Stomach (tissue), 4 donors: Measurements from ENCODE around the gene IL18R1.

Source experiments
- POLR2A ChIP-seq, 4 donors: fragments of 450-650 bp; IDR thresholded peaks; one replicate each; pipeline ENCODE4 v1.6.1; 2016; ENCODE audit warnings: antibody characterized with exemption in 4 of 4, control low read depth in 2 of 4, mild to moderate bottlenecking in 1 of 4, moderate library complexity in 1 of 4
- POLR2AphosphoS5 ChIP-seq, 3 donors: sonication (generic); formaldehyde crosslinking; IDR thresholded peaks; one replicate each; pipeline ENCODE4 v1.6.1; 2016; ENCODE audit warnings: antibody characterized with exemption in 3 of 3
- TF ChIP-seq, protein P1 (sequence below), 7 experiments: fragments of 450-650 bp in 4 of 7; fragments of 200-600 bp in 3 of 7; sonication (generic) in 3 of 7; IDR thresholded peaks; one replicate each; pipeline ENCODE4 v1.5.1; 2016 to 2019; ENCODE audit warnings: antibody characterized with exemption in 7 of 7, control low read depth in 2 of 7, mild to moderate bottlenecking in 1 of 7

DNA sequence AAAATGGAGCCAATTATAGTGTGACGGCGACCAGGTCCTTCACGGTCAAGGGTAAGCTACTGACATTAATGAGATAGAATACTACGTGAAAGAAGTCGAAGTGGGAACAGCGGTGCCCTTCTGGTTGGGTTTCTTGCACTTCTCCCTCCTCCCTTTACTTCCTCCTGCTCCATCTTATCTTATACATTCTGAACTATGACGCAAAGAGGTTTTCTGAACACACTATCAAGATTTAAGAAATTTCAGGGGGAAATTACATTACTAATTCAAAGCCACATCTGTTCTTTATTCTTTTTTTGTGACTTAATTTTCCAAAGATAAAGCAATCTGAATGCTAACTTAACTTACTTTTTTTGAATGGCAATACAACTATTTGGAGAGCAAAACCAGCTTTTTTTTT, 14.8 kb upstream of the IL18R1 start:
- TF ChIP-seq, protein P1, sequence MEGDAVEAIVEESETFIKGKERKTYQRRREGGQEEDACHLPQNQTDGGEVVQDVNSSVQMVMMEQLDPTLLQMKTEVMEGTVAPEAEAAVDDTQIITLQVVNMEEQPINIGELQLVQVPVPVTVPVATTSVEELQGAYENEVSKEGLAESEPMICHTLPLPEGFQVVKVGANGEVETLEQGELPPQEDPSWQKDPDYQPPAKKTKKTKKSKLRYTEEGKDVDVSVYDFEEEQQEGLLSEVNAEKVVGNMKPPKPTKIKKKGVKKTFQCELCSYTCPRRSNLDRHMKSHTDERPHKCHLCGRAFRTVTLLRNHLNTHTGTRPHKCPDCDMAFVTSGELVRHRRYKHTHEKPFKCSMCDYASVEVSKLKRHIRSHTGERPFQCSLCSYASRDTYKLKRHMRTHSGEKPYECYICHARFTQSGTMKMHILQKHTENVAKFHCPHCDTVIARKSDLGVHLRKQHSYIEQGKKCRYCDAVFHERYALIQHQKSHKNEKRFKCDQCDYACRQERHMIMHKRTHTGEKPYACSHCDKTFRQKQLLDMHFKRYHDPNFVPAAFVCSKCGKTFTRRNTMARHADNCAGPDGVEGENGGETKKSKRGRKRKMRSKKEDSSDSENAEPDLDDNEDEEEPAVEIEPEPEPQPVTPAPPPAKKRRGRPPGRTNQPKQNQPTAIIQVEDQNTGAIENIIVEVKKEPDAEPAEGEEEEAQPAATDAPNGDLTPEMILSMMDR (IDR thresholded peaks at IDR 0.05): no peak
- TF ChIP-seq POLR2A (IDR thresholded peaks at IDR 0.05) (no peak), POLR2AphosphoS5 (IDR thresholded peaks at IDR 0.05) (no peak)
